ENCODE measurements around the gene ZNF260.

The ZNF260 gene

GRCh38 chr19:36528194-36528920 lies at the start of gene ZNF260:
Gene ZNF260, minus strand, starts transcription at chr19:36528271. Its CDS starts 13,033 bp downstream, at chr19:36515238.
- Mint-ChIP-seq H3K27me3 (no peaks in the 10 kb centered on the region), H3K9me3 (peaks cover 41% of the 10 kb centered on the region), H3K4me3 (peak within 1 kb of the TSS; percentile 93), H3K36me3 (ENCODE audit: low read depth) (peaks cover 83% of the 10 kb centered on the region), H3K27ac (peak within 1 kb of the TSS; percentile 96), H3K4me1 (ENCODE audit: low read depth) (peaks cover 26% of the 10 kb centered on the region)
- DNase-seq: peak; percentile 97

- Mint-ChIP-seq H3K36me3 (ENCODE audit: low read depth) (peaks cover 94% of the 10 kb centered on the region), H3K4me3 (no peak overlapping the region), H3K9me3 (peaks cover 43% of the 10 kb centered on the region), H3K27me3 (no peaks in the 10 kb centered on the region), H3K27ac (no peak overlapping the region), H3K4me1 (ENCODE audit: low read depth) (peaks cover 22% of the 10 kb centered on the region)
- no peak for DNase-seq
These were observed 49.4 kb upstream of the ZNF260 start for GRCh38 chr19:36577271-36577996.

GRCh38 chr19:36574741-36575140 lies 46.7 kb upstream of the ZNF260 start:
- Mint-ChIP-seq H3K9me3 (peaks cover 39% of the 10 kb centered on the region), H3K4me1 (ENCODE audit: low read depth) (peaks cover 32% of the 10 kb centered on the region), H3K27me3 (no peaks in the 10 kb centered on the region), H3K4me3 (peak overlapping the region; percentile 96), H3K36me3 (ENCODE audit: low read depth) (peaks cover 92% of the 10 kb centered on the region), H3K27ac (peak overlapping the region; percentile 94)
- DNase-seq: no peak

GRCh38 chr19:36573895-36574720 lies 46.0 kb upstream of the ZNF260 start:
- Mint-ChIP-seq H3K9me3 (peaks cover 39% of the 10 kb centered on the region), H3K4me1 (ENCODE audit: low read depth) (peaks cover 34% of the 10 kb centered on the region), H3K4me3 (peak overlapping the region; percentile 96), H3K36me3 (ENCODE audit: low read depth) (peaks cover 92% of the 10 kb centered on the region), H3K27me3 (no peaks in the 10 kb centered on the region), H3K27ac (peak overlapping the region; percentile 94)
- no peak for DNase-seq

GRCh38 chr19:36573020-36573894 lies 45.2 kb upstream of the ZNF260 start, which contains the start of gene ZNF529:
Gene ZNF529, minus strand, starts transcription at chr19:36573292. Its CDS starts 946 bp downstream, at chr19:36572346.
- Mint-ChIP-seq H3K27ac (peak within 1 kb of the TSS; percentile 94), H3K36me3 (ENCODE audit: low read depth) (peaks cover 92% of the 10 kb centered on the region), H3K4me1 (ENCODE audit: low read depth) (peaks cover 38% of the 10 kb centered on the region), H3K27me3 (no peaks in the 10 kb centered on the region), H3K4me3 (peak within 1 kb of the TSS; percentile 96), H3K9me3 (peaks cover 44% of the 10 kb centered on the region)
- peak; percentile 89 for DNase-seq

GRCh38 chr19:36572593-36573019 lies 44.5 kb upstream of the ZNF260 start:
- H3K36me3 Mint-ChIP-seq (ENCODE audit: low read depth): peaks cover 93% of the 10 kb centered on the region
- H3K4me1 Mint-ChIP-seq (ENCODE audit: low read depth): peaks cover 42% of the 10 kb centered on the region
- H3K4me3 Mint-ChIP-seq: peak overlapping the region; percentile 96
- peak overlapping the region; percentile 94 for H3K27ac Mint-ChIP-seq
- peaks cover 50% of the 10 kb centered on the region for H3K9me3 Mint-ChIP-seq
- no peak for DNase-seq
- H3K27me3 Mint-ChIP-seq: no peaks in the 10 kb centered on the region

GRCh38 chr19:36564391-36564790 lies 36.3 kb upstream of the ZNF260 start:
- peaks cover 58% of the 10 kb centered on the region for H3K9me3 Mint-ChIP-seq
- no peak overlapping the region for H3K27ac Mint-ChIP-seq
- no peaks in the 10 kb centered on the region for H3K27me3 Mint-ChIP-seq
- no peak for DNase-seq
- H3K4me1 Mint-ChIP-seq (ENCODE audit: low read depth): peaks cover 30% of the 10 kb centered on the region
- H3K4me3 Mint-ChIP-seq: no peak overlapping the region
- peaks cover 99% of the 10 kb centered on the region for H3K36me3 Mint-ChIP-seq (ENCODE audit: low read depth)

GRCh38 chr19:36547001-36547732 lies 19.1 kb upstream of the ZNF260 start:
- peaks cover 69% of the 10 kb centered on the region for H3K9me3 Mint-ChIP-seq
- peaks cover 98% of the 10 kb centered on the region for H3K36me3 Mint-ChIP-seq (ENCODE audit: low read depth)
- DNase-seq: no peak

GRCh38 chr19:36528921-36529518 lies 949 bp upstream of the ZNF260 start:
- H3K9me3 Mint-ChIP-seq: peaks cover 41% of the 10 kb centered on the region
- DNase-seq: no peak
- peaks cover 84% of the 10 kb centered on the region for H3K36me3 Mint-ChIP-seq (ENCODE audit: low read depth)
- H3K4me1 Mint-ChIP-seq (ENCODE audit: low read depth): peaks cover 26% of the 10 kb centered on the region
- H3K27me3 Mint-ChIP-seq: no peaks in the 10 kb centered on the region
- peak overlapping the region; percentile 93 for H3K4me3 Mint-ChIP-seq
- H3K27ac Mint-ChIP-seq: peak overlapping the region; percentile 96

More at GRCh38 chr19:36547001-36547732, 19.1 kb upstream of the ZNF260 start:
- Mint-ChIP-seq H3K27me3 (no peaks in the 10 kb centered on the region), H3K4me1 (ENCODE audit: low read depth) (no peaks in the 10 kb centered on the region), H3K4me3 (no peak overlapping the region), H3K27ac (no peak overlapping the region)

- Mint-ChIP-seq H3K4me1 (ENCODE audit: low read depth) (peaks cover 26% of the 10 kb centered on the region), H3K27me3 (no peaks in the 10 kb centered on the region), H3K36me3 (ENCODE audit: low read depth) (peaks cover 84% of the 10 kb centered on the region)
These were observed 238 bp downstream of the ZNF260 start for GRCh38 chr19:36527873-36528193.

GRCh38 chr19:36527341-36527740 lies 730 bp downstream of the ZNF260 start:
- H3K4me1 Mint-ChIP-seq (ENCODE audit: low read depth): peaks cover 26% of the 10 kb centered on the region
- H3K36me3 Mint-ChIP-seq (ENCODE audit: low read depth): peaks cover 84% of the 10 kb centered on the region
- no peak for DNase-seq
- no peaks in the 10 kb centered on the region for H3K27me3 Mint-ChIP-seq
- peaks cover 46% of the 10 kb centered on the region for H3K9me3 Mint-ChIP-seq
- H3K4me3 Mint-ChIP-seq: peak overlapping the region; percentile 93
- no peak overlapping the region for H3K27ac Mint-ChIP-seq

More at GRCh38 chr19:36527873-36528193, 238 bp downstream of the ZNF260 start:
- DNase-seq: no peak
- Mint-ChIP-seq H3K9me3 (peaks cover 42% of the 10 kb centered on the region), H3K27ac (peak overlapping the region; percentile 96), H3K4me3 (peak overlapping the region; percentile 93)

GRCh38 chr19:36526581-36526980 lies 1.5 kb downstream of the ZNF260 start:
- H3K27me3 Mint-ChIP-seq: no peaks in the 10 kb centered on the region
- H3K4me1 Mint-ChIP-seq (ENCODE audit: low read depth): peaks cover 26% of the 10 kb centered on the region
- peak overlapping the region; percentile 93 for H3K4me3 Mint-ChIP-seq
- peaks cover 46% of the 10 kb centered on the region for H3K9me3 Mint-ChIP-seq
- H3K27ac Mint-ChIP-seq: no peak overlapping the region
- H3K36me3 Mint-ChIP-seq (ENCODE audit: low read depth): peaks cover 86% of the 10 kb centered on the region
- DNase-seq: no peak

GRCh38 chr19:36524617-36525016 lies 3.5 kb downstream of the ZNF260 start:
- H3K9me3 Mint-ChIP-seq: peaks cover 41% of the 10 kb centered on the region
- no peak for DNase-seq
- H3K27ac Mint-ChIP-seq: no peak overlapping the region
- H3K27me3 Mint-ChIP-seq: no peaks in the 10 kb centered on the region
- peaks cover 26% of the 10 kb centered on the region for H3K4me1 Mint-ChIP-seq (ENCODE audit: low read depth)
- peaks cover 90% of the 10 kb centered on the region for H3K36me3 Mint-ChIP-seq (ENCODE audit: low read depth)
- H3K4me3 Mint-ChIP-seq: no peak overlapping the region
